HG03571 (cell line): ENCODE results near the gene CAMK4.
A peak's percentile ranks its signal among the peaks of the same experiment; 100 is the strongest.

ENCODE experiments used
- ATAC-seq: cut with Tn5 transposase; IDR thresholded peaks from one replicate; pipeline ENCODE4 v1.9.1; 2021; ENCODE audit not compliant: unreplicated experiment

The CAMK4 gene

DNA sequence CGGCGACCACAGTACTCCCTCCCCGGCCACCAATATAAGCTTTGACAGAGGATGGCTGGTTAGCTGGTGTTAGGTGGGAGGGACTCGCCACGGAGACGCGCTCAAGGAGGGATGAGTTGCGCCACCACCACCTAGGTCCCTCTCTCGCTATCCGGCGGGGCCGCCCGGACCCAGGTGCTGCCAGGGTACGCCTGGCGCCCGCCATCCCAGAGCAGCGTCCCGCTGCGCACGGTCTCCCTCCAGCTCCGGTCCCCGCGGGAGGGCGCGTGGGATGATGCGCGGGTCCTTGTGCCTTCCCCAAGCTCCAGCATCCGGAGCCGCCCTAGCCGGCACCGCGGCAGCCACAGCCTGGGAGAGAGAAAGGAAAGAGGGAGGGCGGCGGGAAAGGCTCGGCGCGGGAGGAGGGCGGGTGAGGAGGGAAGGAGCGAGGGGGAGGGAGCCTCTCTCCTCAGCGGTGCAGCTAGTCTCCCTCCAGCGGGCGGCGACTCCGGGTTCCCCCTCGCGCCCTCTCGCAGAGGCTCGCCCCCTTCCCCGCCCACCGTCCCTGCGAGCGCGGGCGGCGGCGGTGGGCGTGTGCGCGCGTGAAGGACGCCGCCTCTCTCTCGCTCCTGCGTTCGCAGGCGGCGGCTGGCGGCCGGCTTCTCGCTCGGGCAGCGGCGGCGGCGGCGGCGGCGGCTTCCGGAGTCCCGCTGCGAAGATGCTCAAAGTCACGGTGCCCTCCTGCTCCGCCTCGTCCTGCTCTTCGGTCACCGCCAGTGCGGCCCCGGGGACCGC is at the start of gene CAMK4:
Gene CAMK4, plus strand, starts transcription at position 598 of the 774 bp plus-strand sequence. Its CDS starts 100 bp downstream, at position 698.
- ATAC-seq = peak; percentile 76

DNA sequence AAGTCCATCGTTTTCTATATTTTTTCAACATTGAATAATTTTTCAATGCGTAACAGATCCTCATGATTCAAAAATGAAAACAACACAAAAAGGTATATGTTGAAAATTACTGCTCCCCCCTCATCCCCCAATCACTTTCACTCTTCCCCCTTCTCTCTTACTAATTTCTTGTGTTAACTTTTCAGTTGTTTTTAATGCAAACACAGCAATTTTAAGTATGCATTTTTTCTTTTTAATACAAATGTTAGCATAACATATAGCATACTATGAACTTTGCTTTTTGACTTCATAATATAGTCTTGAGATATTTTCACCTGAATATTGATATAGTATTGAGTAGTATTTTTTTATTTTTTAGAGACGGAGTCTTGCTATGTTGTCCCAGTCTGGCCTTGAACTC is 41.1 kb upstream of the CAMK4 start:
- no peak for ATAC-seq

DNA sequence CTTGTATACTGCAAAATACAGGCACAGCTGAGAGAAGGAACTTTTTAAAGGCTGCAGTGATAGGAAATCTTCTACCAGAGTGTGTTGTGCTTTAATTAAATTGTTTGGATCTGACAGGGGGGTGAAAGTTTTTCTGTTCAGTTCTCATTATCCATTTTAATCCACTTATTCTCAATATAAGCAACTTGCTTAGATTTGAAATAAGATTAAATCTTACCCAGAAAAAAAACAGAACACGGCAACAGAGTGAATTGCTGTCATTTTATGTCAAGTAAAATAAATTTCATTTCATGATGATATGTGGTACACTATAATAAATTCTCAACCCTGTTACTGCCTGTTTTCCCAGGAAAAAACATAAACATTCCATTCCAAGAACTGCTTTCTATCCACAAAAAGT is 37.1 kb upstream of the CAMK4 start:
- no peak for ATAC-seq

DNA sequence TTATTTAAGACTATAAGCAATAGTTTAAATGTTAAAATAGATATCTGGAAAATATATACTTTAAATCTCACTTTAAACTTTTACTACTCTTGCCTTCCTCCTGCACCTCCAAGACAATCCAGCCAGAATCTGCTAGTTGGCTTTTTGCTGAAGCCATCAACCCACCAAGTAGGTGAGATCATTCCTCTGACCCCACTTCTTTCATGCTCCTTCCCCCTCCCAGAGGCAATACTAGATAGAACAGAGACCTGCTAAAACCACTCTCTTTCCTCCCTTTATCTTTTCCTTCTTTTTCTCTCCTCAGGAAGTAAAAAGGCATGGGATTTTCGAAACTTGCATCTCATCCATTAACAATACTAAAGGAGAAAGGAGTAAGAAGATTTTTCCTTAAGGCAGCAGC is 30.1 kb upstream of the CAMK4 start:
- ATAC-seq = no peak

DNA sequence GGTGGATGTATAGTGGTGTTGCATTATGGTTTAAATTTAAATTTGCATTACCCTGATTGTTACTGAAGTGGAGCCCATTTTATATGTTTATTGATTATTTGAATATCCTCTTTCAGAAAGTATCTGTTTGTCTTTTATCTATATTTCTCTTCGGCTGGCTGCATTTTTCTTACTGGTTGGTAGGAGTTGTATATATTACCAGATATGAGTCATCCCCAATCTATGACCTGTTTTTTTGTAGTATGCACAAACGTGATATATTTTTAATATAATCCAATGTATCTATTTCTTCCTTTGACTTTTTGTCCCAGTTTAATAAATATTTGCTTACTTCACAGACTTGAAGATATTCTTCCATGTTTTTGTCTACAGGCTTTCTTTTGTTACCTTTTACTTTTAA is 29.3 kb upstream of the CAMK4 start:
- no peak for ATAC-seq

DNA sequence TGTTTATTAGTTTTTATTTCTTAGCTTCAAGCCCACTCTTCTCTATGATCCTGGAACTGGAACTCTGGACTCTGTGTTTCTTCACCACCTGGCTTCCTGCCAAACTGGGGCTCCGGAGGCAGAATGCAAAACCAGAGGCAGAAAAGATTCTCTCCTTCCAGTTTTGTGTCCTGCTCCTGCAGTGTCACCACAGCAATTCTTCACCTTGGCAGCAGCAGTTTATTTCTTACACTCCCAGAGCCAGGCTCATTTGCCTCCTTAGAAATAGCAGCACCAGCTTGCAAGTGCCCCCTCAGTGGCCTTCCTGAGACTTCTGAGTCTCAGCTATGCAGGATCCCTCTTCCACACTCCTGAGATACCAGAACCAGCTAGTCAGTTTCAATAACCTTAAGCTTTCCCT is 26.7 kb upstream of the CAMK4 start:
- no peak for ATAC-seq

DNA sequence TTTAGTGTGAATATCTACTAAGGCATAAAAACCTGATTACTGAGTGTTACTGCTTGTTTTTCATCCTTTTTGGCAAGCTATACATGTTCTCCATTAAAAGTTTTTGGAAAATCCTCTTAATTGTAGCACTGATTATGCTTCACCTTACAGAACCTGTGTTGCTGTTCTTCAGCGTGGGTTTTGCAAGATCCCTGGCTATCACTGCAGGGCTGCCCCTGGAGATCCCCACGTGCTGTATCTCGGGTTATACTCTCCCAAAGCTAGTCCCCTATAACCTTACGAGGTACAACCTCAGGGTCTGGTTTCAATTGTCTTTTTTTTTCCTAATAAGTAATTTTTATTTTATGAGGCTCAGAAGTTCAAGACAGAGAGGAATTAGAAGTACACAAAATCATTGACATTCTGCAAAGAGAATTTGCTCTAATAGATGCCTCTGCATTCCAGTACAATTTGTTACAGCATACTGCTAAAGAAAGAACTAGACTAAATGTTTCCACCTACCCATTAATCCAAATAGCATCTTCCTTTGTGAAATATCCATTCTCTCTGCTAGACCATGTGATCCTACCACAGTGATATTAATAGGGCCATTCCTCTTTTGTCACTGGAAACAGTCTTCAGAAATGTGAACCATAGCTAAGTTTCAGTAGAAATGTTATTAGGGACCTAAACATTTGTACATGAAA is 25.8 kb upstream of the CAMK4 start:
- ATAC-seq = no peak

DNA sequence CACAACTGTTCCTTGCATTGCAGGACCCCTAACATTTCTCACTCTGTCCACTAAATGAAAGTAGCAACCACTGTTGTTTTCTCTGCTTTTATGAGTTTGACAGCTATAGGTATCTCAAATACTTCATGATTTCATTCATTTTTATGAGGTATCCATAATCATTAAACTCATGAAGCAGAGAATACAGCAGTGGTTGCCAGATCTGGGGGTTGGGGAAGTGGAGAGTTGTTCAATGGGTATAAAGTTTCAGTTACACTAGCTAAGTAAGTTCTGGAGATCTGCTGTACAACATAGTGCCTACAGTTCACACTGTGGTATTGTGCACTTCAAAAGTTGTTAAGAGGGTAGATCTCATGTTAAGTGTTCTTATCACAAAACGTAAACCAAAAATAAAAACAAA is 23.4 kb upstream of the CAMK4 start:
- no peak for ATAC-seq

DNA sequence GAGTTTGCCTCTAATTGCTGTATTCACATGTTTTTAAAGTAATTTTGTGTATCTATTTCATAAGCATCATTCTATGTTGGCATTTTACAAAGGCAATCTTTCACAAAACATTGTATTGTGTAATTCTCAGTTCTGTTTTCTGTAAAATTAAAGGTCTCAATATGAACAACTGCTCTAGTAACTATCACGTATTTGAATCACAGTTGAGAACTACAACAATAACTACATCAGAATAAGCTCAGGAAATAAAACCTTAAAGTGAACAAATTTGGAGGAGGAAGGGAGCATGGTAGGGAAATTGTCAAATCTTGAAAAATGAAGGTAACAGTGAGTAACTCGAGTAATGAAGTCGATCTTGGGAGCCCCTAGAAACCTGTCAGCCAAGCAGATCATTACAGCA is 22.5 kb upstream of the CAMK4 start:
- no peak for ATAC-seq

DNA sequence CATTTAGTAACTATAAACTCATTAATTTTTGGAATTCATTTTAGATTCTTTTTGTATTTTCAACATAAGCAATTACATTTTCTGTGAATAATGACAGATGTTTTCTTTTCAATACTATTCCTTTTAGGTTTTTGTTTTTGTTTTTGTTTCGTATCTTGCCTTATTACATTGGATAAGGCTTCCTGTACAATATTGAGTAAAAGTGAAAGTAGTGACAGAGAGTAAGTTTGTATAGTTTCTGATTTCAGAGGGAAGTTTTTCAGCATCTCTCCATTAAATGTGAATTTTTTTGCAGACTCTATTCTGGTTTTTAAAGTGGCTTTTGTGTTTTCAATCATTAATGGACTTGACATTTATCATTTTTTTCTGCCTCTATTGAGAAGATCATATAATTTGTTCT is 12.8 kb upstream of the CAMK4 start:
- peak; percentile 93 for ATAC-seq

DNA sequence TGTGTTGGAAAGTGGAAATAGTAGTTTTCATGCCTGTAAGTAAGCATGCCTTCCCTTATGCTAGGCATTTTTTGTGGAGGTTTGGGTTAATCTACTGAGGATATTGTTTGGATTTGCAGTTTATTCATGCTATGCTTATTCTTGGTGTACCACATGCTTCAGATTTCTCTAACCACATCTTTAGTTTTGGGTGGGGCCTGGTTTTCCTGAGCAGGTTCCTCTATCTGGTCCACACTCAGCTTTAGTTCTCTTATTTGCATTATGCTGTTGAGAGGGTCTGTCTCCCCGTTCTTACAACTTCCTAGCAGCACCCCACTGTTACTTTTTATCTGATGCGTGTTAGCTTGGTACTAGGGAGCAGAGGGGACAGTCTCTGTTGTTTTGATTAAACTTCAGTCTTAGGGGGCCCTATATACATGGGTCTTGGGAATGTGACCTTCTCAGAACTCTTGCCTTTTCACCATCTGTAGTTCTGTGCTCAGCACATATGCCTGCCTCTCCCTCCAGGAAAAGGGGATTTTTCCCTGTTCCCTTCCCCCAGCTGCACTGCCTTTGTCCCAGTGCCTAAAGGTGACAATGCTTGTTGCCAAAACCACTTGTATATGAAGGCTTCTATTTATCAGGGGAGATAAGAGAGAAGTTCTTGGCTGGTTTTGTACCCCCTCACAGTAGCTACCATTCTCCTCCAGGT is 10.0 kb upstream of the CAMK4 start:
- ATAC-seq = no peak

DNA sequence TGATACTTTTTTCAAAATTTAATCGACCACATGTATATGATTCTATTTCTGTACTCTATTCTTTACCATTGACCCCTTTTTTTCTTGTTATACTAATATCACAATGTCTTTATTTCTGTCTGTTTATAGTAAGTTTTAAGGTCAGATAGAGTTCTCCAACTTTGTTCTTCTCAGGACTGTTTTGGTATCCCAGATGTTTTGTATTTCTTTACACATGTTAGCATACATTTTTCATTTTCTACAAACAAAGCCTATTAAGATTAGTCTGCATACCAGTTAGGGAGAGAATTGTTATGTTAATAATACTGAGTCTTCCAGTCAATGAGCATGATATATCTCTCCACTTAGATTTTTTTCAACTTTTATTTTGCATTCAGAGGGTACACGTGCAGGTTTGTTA is 8.2 kb upstream of the CAMK4 start:
- ATAC-seq = no peak

DNA sequence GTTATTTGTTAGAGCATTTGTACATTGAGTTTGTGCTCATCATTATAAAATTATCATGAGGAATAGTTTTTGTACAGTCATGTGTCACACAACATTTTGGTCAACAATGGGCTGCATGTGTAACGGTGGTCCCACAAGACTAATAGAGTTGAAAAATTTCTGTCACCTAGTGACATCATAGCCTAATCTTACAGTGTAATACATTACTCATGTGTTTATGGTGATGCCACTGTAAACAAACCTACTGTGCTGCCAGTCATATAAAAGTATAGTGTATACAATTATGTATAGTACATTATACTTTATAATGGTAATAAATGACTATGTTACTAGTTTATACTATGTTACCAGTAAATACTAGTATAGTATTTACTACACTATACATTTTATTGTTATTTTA is 3.0 kb upstream of the CAMK4 start:
- ATAC-seq = no peak

DNA sequence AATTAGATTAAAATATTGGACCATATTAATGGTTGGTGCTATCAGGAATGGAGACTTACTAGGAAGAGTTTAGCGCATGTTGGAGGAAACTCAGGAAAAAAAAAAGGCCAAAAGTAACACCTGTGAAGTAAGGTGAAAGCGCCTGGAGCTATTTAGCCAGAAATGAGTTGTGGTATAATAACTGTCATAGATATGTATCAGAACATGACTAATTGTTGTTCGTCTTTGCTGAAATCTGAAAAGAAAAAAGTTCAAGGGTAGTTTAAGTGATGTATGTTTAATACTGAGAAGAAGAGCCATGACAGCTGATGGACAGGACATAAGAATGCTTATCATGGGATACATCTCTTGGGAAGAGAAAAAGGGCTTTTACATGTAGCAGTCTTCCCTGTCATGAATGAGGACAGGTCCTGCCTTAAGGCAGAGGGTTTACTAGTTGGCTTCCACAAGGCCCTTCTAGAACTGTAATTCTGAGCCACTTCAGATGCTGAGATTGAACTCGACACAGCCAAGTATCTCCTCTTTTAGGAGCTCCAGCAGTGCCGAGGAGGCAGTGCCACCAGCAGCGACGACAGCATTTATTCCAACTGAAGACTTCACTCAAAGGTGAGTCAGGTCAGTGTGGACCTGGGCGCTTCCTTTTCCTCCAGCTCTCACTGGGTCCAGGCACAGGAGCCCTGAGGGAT is 940 bp upstream of the CAMK4 start:
- ATAC-seq = no peak

DNA sequence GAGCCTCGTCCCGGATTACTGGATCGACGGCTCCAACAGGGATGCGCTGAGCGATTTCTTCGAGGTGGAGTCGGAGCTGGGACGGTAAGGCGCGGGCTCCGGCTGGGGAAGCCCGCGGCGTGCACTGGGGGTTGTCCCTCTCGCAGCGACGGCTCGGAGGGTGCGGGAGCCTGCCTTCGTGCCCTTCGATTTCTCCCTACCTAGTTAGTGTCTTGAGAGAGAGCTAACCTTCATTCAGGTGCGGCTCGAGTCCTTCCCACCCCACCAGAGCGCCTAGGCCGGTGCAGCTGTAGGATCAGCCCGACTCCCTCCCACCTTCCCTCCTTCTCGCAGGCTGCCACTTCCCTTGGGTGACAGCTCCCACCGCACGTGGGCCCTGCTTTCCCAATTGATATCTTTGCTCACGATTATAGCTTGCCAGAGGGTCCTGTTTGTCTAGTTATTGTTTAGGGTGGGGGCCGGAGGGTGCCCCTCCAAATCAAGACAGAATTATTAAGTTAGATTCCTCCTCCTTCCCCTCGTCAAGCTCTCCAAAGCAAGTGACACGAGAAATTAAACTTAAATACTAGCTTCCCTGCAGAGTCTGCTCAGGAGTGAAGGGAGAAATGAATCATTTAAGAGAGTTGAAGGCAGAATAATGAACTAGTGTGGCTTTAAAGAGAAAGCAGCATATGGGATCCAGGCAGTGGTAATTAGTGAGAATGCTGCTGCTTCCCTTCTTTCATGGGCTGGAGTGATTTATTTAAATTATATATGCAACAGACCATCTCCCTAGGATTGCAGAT is 569 bp downstream of the CAMK4 start:
- ATAC-seq = peak; percentile 21

DNA sequence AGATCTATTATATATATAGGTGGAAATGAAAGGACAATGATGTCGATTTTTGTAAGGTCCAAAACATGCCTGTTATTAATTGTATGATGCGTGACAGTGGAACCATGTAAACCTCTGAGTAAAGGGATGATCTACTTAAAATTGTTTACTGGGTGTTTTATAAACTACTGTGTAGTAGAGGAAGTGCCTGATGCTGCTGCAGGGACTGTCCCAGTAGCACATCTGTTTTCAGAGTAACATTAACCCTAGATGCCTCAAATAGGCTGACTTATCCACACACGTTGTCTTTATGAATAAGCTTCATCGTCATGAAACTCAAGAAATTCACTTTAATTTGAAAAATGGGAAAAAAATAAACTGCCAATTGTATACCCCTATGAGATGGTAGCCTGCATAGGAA is 1.7 kb downstream of the CAMK4 start:
- peak; percentile 23 for ATAC-seq

DNA sequence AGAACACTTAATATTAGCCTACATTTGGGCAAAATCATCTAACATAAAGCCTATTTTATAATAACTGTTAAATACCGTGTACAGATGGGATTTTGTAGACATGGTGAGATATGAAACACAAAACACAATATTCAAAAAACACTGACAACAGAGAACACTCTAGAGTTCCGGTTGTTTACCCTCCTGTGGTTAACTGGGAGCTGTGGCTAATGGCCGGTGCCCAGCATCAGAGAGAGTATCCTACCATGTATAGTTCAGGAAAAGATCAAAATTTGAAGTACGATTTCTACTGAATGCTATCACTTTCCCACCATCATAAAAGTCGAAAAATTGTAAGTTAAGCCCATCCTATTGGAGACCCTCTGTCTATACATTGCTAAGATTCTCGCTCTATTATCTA is 2.4 kb downstream of the CAMK4 start:
- ATAC-seq = no peak

DNA sequence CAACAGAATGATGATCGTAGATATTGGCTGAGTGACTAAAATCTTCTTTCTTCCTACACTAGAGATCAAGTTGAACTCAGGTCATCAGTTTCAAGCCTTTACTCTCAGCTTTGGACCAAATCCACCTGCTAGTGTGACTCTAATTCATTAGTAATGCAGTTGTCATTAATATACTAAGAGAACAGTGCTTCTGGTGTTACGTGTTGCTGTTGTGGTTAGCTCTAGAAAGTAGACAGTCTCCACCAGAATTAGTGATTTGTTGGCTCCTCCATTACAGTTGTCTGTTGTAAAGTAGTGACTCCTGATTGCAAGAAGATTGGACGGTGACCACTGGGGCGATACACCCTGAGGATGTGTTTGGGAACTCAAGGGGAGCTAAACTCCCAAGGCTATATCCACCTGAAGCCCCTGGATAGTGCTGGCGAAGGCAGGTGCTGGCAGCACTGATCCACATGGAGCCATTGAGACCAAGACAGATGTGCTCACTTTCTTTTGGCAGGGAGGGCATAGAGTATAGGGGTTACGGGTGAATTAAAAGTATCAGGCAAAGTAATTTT is 3.1 kb downstream of the CAMK4 start:
- no peak for ATAC-seq

DNA sequence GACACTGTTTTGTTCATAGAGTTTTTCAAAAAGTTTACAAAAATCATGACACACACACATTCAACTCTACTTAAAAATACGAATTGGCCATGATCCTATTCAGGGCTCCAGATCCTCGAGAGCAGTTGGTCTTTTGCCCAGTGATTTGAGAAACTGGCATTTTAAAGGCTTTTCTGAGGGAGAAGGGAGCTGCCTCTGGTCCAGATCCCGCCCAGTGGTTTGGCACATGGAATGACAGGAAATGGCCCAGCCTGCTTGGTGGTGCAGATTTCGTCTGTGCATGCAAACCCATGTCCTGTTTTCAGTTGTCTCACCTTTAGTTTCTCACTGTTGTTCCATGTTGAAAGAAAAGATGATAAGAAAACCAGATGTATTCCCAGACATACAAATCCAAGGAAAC is 3.6 kb downstream of the CAMK4 start:
- ATAC-seq = no peak

DNA sequence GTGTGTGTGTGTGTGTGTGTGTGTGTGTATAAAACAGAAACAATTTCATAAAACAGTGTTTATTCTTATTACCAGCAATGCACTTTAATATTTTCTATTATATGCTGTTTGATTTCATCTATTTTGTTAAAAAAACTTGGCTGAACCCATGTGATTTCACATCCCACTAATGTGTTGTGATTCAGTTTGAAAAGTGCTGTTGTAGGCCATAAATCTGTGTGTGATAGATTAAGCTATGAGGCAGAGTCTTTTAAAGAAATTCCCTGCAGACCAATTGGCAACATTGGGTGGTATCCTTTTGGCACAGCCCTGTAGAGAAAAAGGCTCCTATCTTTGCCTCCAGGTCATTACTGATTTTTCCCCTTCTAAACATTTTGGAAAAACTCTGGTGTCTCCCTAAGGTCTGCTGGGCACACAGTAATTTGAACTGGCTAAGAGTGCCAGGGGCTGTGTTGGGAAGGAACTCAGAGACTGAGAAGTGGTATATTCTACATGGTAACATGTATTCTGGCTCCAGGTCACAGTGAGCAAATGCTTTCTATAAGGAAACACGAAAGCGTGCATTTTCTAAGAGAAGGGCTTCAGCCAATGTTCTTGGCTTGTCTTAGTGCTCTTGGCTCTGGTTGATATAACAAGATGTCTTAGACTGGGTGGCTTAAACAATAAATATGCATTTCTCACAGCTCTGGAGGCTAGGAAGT is 4.5 kb downstream of the CAMK4 start:
- no peak for ATAC-seq
